Adipocyte (in vitro differentiated cells): ENCODE results near the gene HIVEP3.
A peak's percentile ranks its signal among the peaks of the same experiment; 100 is the strongest.

Experiments used
- DNase-seq: peaks from one replicate; pipeline ENCODE4 v3.0.0-alpha.2; 2015; ENCODE audit warnings: low read depth
- H3K27me3 ChIP-seq: replicated peaks from 2 replicates; pipeline ENCODE4 v1.7.0; 2013; ENCODE audit warnings: mild to moderate bottlenecking, low read length, moderate library complexity; ENCODE audit not compliant: control insufficient read depth, insufficient read depth
- H3K36me3 ChIP-seq: 2 replicates; pipeline ENCODE4 v1.7.0; 2013; ENCODE audit warnings: low read length, mild to moderate bottlenecking, moderate library complexity; ENCODE audit not compliant: control insufficient read depth, insufficient read depth, severe bottlenecking
- H3K4me1 ChIP-seq: 2 replicates; pipeline ENCODE4 v1.7.0; 2013; ENCODE audit warnings: mild to moderate bottlenecking, low read length, moderate library complexity; ENCODE audit not compliant: control insufficient read depth, insufficient read depth
- H3K4me3 ChIP-seq: 2 replicates; pipeline ENCODE4 v1.7.0; 2013; ENCODE audit warnings: mild to moderate bottlenecking, low read length, moderate library complexity
- H3K9ac ChIP-seq: 2 replicates; pipeline ENCODE4 v1.7.0; 2013; ENCODE audit warnings: mild to moderate bottlenecking, low read length, moderate library complexity
- H3K9me3 ChIP-seq: 2 replicates; pipeline ENCODE4 v1.7.0; 2013; ENCODE audit warnings: mild to moderate bottlenecking, low read length, moderate library complexity; ENCODE audit not compliant: control insufficient read depth

HIVEP3 gene

DNA sequence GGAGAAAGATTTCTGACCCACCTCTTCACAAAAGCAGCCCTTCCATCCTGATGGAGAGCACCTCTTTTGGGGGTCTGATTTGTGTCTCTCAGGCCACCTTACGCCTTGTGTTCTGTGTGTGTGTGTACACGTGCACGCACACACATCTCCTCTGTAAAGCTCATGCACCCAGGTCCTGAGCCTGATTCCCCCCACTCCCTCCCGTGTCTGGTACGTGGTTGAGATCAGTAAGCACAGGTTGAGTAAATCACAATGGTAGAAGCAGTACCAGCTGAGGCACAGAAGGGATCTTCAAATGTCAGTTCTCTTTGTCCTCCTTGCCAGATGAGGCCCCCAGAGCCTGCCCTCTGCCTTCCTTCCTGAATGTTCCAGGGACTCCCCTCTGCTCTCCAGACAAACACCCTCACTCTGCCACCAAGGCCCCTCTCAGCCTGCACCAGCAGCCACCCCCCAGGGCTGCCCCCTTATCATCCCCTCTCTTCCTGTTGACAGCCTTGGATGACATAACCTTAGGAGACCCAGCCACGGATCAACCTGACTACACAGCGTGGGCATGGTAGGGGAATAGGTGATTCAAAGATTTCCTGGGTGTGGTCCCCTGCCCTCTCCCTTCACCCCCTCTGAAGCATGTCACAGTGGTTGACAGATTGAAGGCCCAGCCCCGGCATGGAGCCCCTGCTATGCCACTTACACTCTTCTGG lies 112.8 kb downstream of the HIVEP3 start:
- no peaks in the 10 kb centered on the region for H3K27me3 ChIP-seq
- H3K36me3 ChIP-seq = no peaks in the 10 kb centered on the region
- no peak overlapping the region for H3K9ac ChIP-seq
- DNase-seq = no peak
- no peaks in the 10 kb centered on the region for H3K9me3 ChIP-seq
- peaks cover 13% of the 10 kb centered on the region for H3K4me1 ChIP-seq
- H3K4me3 ChIP-seq = no peak overlapping the region

DNA sequence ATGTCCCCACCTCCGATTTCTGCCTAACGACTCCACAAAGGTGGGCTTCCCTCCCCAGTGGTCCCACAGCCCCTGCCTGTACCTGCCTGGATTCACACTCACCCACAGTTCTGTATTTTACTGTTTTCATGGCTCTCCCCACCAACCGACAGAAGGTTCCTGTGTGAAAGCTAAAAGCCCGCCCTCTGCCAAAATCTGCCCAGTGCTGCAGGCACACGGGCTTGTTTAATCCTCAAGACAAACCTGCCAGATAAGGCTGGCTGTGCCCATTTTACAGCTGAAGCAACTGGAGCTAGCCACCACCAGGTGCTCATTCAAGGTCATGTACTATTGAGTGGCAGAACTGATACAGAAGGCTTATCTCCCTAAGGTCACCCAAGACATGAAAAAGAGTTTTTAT lies 114.5 kb downstream of the HIVEP3 start:
- Histone ChIP-seq H3K4me1 (peaks cover 13% of the 10 kb centered on the region), H3K36me3 (no peaks in the 10 kb centered on the region), H3K27me3 (no peaks in the 10 kb centered on the region), H3K4me3 (no peak overlapping the region), H3K9ac (no peak overlapping the region), H3K9me3 (no peaks in the 10 kb centered on the region)
- no peak for DNase-seq

DNA sequence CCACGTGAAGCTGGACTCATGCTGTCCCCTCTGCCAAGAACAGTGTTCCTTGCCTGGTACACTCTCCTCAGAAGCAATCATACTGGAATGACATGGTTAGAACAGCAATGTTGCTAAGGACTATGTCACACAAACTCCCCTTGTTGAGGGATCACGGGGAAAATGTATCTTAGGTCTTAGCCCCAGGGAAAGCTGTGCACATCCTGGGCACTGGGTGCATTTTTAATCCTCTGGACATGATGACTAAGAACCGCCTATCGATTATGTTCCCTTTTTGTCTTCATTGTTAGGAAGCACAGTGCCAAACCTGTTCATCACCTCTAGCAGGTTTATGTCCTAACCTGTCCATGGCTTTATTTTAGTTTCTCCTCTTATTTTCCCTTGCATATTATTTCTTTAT lies 115.1 kb downstream of the HIVEP3 start:
- no peaks in the 10 kb centered on the region for H3K36me3 ChIP-seq

DNA sequence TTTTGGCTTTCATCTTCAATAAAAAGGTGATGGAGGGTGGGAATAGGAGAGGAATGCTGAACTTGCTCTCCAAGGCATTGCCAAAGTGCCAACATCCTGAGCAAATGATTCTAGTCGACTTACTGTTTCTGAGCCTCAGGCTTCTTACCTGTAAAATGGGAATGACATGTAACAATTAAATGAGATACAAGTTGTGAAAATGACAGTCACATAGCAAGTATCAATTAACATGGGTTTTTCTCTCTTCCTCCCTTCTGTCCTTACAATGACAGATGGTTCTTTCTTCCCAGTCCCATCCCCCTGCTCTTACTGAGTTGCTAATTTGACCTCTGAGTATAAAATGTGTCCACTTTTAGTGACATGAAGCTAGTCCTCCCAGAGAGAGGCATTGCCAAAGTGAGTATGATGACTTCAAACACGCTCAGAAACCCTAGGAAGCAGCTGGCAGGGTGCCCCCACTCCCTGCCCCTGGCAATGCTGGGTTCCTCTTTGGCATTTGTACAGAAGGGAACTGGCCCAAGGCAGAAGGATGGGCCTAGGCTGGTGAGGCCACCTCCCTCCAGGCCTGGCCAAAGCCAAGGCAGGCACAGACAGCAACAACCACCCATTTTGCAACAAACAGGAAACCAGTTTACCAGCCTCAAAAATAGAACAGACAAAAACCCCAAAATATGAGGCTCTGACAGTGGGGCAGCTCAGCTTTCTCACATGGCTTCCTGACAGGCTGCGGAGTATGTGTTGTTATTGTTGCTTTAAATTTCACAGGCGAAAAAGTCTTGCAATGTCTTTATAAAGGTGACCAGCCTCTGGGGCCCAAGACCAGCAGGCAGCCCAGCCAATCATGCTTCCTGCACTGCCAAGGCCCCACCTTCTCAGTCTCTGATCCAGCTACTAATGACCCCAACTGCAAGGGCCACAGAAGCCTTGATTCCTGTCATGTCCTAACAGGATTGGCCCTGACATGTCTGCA lies 115.9 kb downstream of the HIVEP3 start:
- H3K4me1 ChIP-seq = peaks cover 13% of the 10 kb centered on the region
- no peak overlapping the region for H3K4me3 ChIP-seq
- no peaks in the 10 kb centered on the region for H3K36me3 ChIP-seq
- H3K9me3 ChIP-seq = no peaks in the 10 kb centered on the region
- H3K9ac ChIP-seq = peak overlapping the region; percentile 23
- DNase-seq = no peak
- no peaks in the 10 kb centered on the region for H3K27me3 ChIP-seq

More for the DNA sequence above, 115.1 kb downstream of the HIVEP3 start:
- Histone ChIP-seq H3K27me3 (no peaks in the 10 kb centered on the region), H3K9ac (no peak overlapping the region), H3K4me1 (peaks cover 13% of the 10 kb centered on the region), H3K4me3 (no peak overlapping the region), H3K9me3 (no peaks in the 10 kb centered on the region)
- DNase-seq = no peak

DNA sequence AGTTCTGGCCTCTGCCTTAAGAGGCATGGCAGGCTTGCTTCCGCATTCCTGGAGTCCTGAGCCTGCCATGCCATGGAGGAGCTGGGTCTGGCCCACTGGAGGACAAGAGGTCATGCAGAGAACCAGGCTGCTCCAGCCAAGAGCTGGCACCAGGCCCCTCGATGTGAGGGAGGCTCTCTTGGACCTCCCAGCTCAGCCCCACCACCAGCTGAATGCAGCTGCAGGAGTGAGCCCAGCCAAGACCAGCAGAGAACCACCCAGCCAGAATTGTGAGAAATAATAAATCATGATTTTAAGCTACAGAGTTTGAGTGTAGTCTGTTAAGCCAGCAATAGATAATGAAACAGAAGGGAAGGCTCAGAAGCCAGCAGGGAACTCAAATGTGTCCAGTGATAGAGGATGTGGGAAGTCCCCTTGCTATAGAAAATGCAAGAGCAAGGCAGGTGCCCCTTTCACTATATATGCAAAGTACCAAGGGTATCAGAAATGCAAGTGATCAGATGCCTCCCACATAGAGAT lies 118.4 kb downstream of the HIVEP3 start:
- no peaks in the 10 kb centered on the region for H3K36me3 ChIP-seq
- H3K27me3 ChIP-seq = no peaks in the 10 kb centered on the region
- H3K4me3 ChIP-seq = no peak overlapping the region
- no peak for DNase-seq
- no peak overlapping the region for H3K9ac ChIP-seq
- peaks cover 13% of the 10 kb centered on the region for H3K4me1 ChIP-seq
- no peaks in the 10 kb centered on the region for H3K9me3 ChIP-seq

DNA sequence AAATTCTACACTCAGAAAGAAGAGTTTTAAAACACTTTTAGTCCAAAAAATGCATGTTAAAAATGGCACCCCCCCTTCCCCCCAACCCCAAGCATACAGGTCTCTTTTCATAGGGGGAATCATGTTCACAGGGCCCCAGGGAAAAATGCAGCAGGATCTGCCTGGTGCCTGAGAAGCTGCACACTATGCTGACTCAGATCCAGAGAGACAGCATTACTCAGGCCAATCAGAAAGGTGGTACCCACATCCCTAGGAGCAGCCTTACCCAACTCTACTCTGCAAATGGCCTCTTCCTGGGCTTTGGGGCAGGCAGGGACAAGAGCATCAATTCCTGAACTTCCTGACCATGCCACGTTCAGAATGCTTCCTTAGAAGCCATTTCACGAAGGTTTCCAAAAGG lies 119.0 kb downstream of the HIVEP3 start:
- no peak for DNase-seq
- H3K4me1 ChIP-seq = peaks cover 13% of the 10 kb centered on the region
- no peaks in the 10 kb centered on the region for H3K9me3 ChIP-seq
- H3K4me3 ChIP-seq = no peak overlapping the region
- H3K9ac ChIP-seq = no peak overlapping the region
- H3K27me3 ChIP-seq = no peaks in the 10 kb centered on the region
- no peaks in the 10 kb centered on the region for H3K36me3 ChIP-seq

DNA sequence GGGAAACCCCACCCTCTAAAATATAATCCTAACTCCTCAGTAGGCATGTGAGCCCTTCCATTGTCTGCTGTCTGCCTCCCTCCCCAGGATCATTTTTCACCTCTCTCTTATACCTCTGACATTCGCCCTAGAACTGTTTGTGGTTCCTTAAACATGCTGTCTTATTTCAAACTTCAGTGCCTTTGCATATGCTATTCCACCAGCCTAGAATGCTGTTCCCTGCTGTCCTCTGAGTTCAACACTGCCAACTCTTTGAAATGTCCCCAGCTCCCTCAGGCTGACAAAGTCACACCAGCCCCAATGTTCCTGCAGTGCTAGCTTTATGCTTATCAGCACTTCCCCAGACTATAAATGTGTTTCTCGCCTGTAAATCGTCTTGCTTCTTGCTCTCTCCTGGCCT lies 119.5 kb downstream of the HIVEP3 start:
- no peaks in the 10 kb centered on the region for H3K9me3 ChIP-seq
- no peak overlapping the region for H3K9ac ChIP-seq
- H3K4me3 ChIP-seq = no peak overlapping the region
- peaks cover 13% of the 10 kb centered on the region for H3K4me1 ChIP-seq
- no peaks in the 10 kb centered on the region for H3K36me3 ChIP-seq
- no peak for DNase-seq
- H3K27me3 ChIP-seq = no peaks in the 10 kb centered on the region

DNA sequence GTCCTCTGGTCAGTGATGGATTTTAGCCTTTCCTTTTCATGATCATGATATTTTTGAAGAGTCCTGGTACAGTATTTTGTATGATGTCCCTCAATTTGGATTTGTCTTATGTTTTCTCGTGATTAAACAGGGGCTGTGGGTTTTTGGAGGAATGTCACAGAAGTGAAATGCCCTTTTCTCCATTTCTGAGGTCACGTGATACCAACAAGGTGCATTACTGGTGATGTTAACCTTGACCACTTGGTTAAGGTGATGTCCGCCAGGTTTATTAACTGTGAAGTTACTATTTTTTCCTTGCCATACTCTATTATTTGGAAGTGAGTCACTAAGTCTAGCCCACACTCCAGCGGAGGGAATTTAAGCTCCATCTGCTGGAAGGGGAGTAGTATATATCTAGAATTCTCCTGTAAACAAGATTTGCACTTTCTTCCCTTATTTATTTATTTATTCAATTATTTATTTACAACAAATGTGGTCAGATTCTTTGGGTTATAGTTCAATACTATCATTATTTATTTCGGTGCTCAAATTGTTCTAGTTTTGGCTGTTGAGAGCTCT lies 123.4 kb downstream of the HIVEP3 start:
- Histone ChIP-seq H3K4me1 (no peaks in the 10 kb centered on the region), H3K9me3 (no peaks in the 10 kb centered on the region), H3K4me3 (no peak overlapping the region), H3K9ac (no peak overlapping the region), H3K27me3 (no peaks in the 10 kb centered on the region), H3K36me3 (no peaks in the 10 kb centered on the region)
- peak; percentile 58 for DNase-seq

DNA sequence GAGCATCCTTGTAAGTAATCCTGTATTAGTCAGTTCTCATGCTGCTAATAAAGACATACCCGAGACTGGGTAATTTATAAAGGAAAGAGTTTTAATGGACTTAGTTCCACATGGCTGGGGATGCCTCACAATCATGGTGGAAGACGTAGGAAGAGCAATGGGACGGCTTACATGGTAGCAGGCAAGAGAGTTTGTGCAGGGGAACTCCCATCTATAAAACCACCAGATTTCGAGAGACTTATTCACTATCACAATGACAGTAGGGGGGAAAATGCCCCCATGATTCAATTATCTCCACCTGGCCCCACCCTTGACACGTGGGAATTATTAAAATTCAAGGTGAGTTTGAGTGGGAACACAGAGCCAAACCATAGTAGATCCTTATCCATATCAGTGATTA lies 124.7 kb downstream of the HIVEP3 start:
- Histone ChIP-seq H3K9ac (no peak overlapping the region), H3K9me3 (no peaks in the 10 kb centered on the region), H3K4me3 (no peak overlapping the region), H3K4me1 (no peaks in the 10 kb centered on the region), H3K27me3 (peaks cover under 1% of the 10 kb centered on the region), H3K36me3 (no peaks in the 10 kb centered on the region)
- DNase-seq = no peak

DNA sequence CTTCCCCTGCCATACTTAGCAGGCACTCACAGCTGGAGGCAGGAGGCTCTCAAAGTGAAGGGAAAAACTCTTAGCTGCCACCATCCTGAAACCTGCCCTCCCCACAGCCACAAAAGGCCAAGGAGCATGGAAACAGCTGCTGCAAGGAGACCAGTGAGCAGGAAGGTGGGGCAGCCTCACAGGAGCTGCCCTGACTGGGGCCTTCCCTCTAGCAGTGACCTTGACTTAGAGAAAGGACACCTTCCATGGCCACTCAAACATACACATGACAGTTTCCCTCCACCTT lies 126.3 kb downstream of the HIVEP3 start:
- H3K9ac ChIP-seq = no peak overlapping the region
- peaks cover 11% of the 10 kb centered on the region for H3K27me3 ChIP-seq
- no peak for DNase-seq
- no peak overlapping the region for H3K4me3 ChIP-seq
- no peaks in the 10 kb centered on the region for H3K36me3 ChIP-seq
- H3K4me1 ChIP-seq = no peaks in the 10 kb centered on the region
- no peaks in the 10 kb centered on the region for H3K9me3 ChIP-seq
